ENCODE data around the gene TMEM167B. TPM values are rescaled to one million over a fixed set of nuclear protein-coding genes. Genes with fewer than 3 reads are reported as not detected.

TMEM167B gene
- polyA plus RNA-seq, 1 of the 3 experiments (the other 2 are of a cell fraction): 12.7 TPM

- TF ChIP-seq JUND (IDR thresholded peaks at IDR 0.05): no peak
- TF ChIP-seq TAF1 (IDR thresholded peaks at IDR 0.05; ENCODE audit: borderline replicate concordance, low read depth, low read length): no peak
Measured at GRCh38 chr1:109059026-109059425, 31.5 kb upstream of the TMEM167B start (continued).

GRCh38 chr1:109060707-109061106 is 29.9 kb upstream of the TMEM167B start:
- Histone ChIP-seq H3K36me3 (replicated peaks in 1 of 2; ENCODE audit: control insufficient read depth in 1 of 2, insufficient read depth in 2 of 2, low read length in 1 of 2) (peaks cover 15 to 33% of the 10 kb centered on the region in 2 experiments), H3K4me2 (no peak overlapping the region), H3K9me3 (no peaks in the 10 kb centered on the region), H3K4me1 (ENCODE audit: control insufficient read depth in 1 of 2, insufficient read depth in 2 of 2, low read depth in 1 of 2, low read length in 1 of 2) (no peaks in the 10 kb centered on the region), H3K9ac (no peak overlapping the region), H3K27ac (ENCODE audit: low read depth in 2 of 2, low read length in 1 of 2) (no peak overlapping the region), H2AFZ (ENCODE audit: low read depth) (no peak overlapping the region), H3K4me3 (ENCODE audit: low read depth in 2 of 2, low read length in 1 of 2) (no peak overlapping the region), H3K27me3 (ENCODE audit: insufficient read depth) (no peaks in the 10 kb centered on the region), H4K20me1 (ENCODE audit: insufficient read depth) (peaks cover under 1% of the 10 kb centered on the region; the same call in 1 of the 2 replicates), H3K79me2 (ENCODE audit: insufficient read depth) (peaks cover 19% of the 10 kb centered on the region; the same call in 1 of the 2 replicates), H3K9me2 (no peaks in the 10 kb centered on the region), H3F3A (replicated peaks; ENCODE audit: insufficient read depth) (peaks cover 11% of the 10 kb centered on the region)
- DNase-seq: no peak
- ChIA-PET CTCF (interaction anchor here (0.6 to 1.3 kb wide), 2 partner anchors 9 to 52 kb away, joined by 3 read pairs; a partner anchor contains a TSS), POLR2A (interaction anchor here (1.4 to 2.1 kb wide), 2 partner anchors 14 to 15 kb away, joined by 3 to 7 read pairs; partner anchors contain the start of gene TAF13)
- 92% methylated on average over 7 of the region's 7 CpGs for WGBS (ENCODE audit: low lambda C conversion rate)
- TF ChIP-seq RCOR1 (IDR thresholded peaks at IDR 0.05; ENCODE audit: low read length) (no peak), FOSL2 (IDR thresholded peaks at IDR 0.05; ENCODE audit: borderline replicate concordance, low read depth) (no peak), YY1 (IDR thresholded peaks at IDR 0.05; ENCODE audit: low read depth) (no peak), ZBTB33 (IDR thresholded peaks at IDR 0.05; ENCODE audit: borderline replicate concordance, low read depth) (no peak), MAX (IDR thresholded peaks at IDR 0.05; ENCODE audit: low read depth) (no peak), PBX3 (IDR thresholded peaks at IDR 0.05) (no peak), POLR2AphosphoS5 (IDR thresholded peaks at IDR 0.05; ENCODE audit: low read depth, low read length) (no peak), NRF1 (IDR thresholded peaks at IDR 0.05; ENCODE audit: low read depth, low read length) (no peak), SIN3A (IDR thresholded peaks at IDR 0.05; ENCODE audit: borderline replicate concordance, low read depth, low read length) (no peak), EP300 (IDR thresholded peaks at IDR 0.05; ENCODE audit: borderline replicate concordance in 1 of 2, low read depth in 1 of 2, low read length in 1 of 2) (no peak), CHD2 (IDR thresholded peaks at IDR 0.05; ENCODE audit: low read length, partially characterized antibody) (no peak), TCF12 (IDR thresholded peaks at IDR 0.05) (no peak)

Data from SK-N-SH (cell line).